Measurements from ENCODE around the gene MYNN.

DNA sequence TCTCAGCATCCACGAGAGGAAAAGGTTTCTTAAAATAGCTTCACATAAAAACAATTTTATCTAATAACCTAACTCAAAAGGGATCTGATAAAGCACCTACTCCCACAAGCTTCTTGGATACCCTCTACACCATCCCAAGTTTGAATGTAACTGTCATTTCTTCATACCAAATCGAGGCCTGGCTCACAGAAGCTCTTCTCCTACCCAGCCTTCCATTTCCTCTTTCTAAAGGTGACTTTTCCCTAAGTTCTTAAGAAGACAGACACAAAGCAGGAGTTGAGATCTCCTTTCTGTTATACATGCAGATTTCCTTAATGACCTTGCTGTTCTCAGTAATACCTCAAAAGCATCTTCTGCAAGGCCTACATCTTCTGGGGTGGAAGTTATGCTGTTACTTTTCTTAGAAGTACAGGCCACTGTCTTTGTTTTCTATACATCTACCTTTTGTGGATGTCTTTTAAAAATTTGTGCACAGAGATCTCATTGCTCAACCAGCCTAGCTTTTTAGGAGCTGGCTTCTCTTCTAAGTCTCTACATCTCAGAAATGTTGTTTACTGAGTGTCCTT lies 36.1 kb downstream of the MYNN start:
- TF ChIP-seq, protein P1, sequence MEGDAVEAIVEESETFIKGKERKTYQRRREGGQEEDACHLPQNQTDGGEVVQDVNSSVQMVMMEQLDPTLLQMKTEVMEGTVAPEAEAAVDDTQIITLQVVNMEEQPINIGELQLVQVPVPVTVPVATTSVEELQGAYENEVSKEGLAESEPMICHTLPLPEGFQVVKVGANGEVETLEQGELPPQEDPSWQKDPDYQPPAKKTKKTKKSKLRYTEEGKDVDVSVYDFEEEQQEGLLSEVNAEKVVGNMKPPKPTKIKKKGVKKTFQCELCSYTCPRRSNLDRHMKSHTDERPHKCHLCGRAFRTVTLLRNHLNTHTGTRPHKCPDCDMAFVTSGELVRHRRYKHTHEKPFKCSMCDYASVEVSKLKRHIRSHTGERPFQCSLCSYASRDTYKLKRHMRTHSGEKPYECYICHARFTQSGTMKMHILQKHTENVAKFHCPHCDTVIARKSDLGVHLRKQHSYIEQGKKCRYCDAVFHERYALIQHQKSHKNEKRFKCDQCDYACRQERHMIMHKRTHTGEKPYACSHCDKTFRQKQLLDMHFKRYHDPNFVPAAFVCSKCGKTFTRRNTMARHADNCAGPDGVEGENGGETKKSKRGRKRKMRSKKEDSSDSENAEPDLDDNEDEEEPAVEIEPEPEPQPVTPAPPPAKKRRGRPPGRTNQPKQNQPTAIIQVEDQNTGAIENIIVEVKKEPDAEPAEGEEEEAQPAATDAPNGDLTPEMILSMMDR (conservative IDR thresholded peaks at IDR 0.05) = no peak
- TF ChIP-seq EZH2 (IDR thresholded peaks at IDR 0.05; ENCODE audit: low read depth) = no peak
